Measurements from ENCODE around the gene P2RY6.
A peak's percentile ranks its signal among the peaks of the same experiment; 100 is the strongest.

GRCh38 chr11:73335204-73335923, 63.2 kb downstream of the P2RY6 start:
- TF ChIP-seq MYC (IDR thresholded peaks at IDR 0.05; ENCODE audit: borderline replicate concordance, low read length), result peak; percentile 86
- peak; percentile 97 for TF ChIP-seq CTCF (IDR thresholded peaks at IDR 0.05)
- no peak for TF ChIP-seq SREBF2 (IDR thresholded peaks at IDR 0.05)
- TF ChIP-seq ESRRA (IDR thresholded peaks at IDR 0.05; ENCODE audit: borderline replicate concordance, low read length), result no peak
